IPS-18c (cell line): ENCODE measurements around the gene SCARB1.

Experiments used
- H3K4me3 ChIP-seq: 2 replicates; pipeline ENCODE4 v1.7.0; 2013; ENCODE audit warnings: low read depth, mild to moderate bottlenecking, low read length, moderate library complexity; ENCODE audit not compliant: insufficient read depth
- H3K9me3 ChIP-seq: one replicate; pipeline ENCODE4 v1.6.1; 2013; ENCODE audit warnings: mild to moderate bottlenecking, low read length, moderate library complexity; ENCODE audit not compliant: control insufficient read depth, insufficient read depth

SCARB1 gene

GRCh38 chr12:124777399-124778372 is 86.0 kb downstream of the SCARB1 start:
- Histone ChIP-seq H3K4me3 (no peak overlapping the region), H3K9me3 (no peaks in the 10 kb centered on the region)

GRCh38 chr12:124776125-124776513 is 87.5 kb downstream of the SCARB1 start:
- no peak overlapping the region for H3K4me3 ChIP-seq
- H3K9me3 ChIP-seq: no peaks in the 10 kb centered on the region

- Histone ChIP-seq H3K4me3 (no peak overlapping the region), H3K9me3 (no peaks in the 10 kb centered on the region)
Observed at GRCh38 chr12:124774462-124775167, 89.0 kb downstream of the SCARB1 start.

GRCh38 chr12:124774054-124774461 is 89.6 kb downstream of the SCARB1 start:
- Histone ChIP-seq H3K4me3 (no peak overlapping the region), H3K9me3 (no peaks in the 10 kb centered on the region)

- Histone ChIP-seq H3K4me3 (no peak overlapping the region), H3K9me3 (no peaks in the 10 kb centered on the region)
Observed at GRCh38 chr12:124772289-124773170, 91.1 kb downstream of the SCARB1 start.

- Histone ChIP-seq H3K9me3 (no peaks in the 10 kb centered on the region), H3K4me3 (no peak overlapping the region)
Observed at GRCh38 chr12:124771462-124772288, 92.0 kb downstream of the SCARB1 start.

GRCh38 chr12:124770728-124771127 is 92.9 kb downstream of the SCARB1 start:
- Histone ChIP-seq H3K4me3 (no peak overlapping the region), H3K9me3 (no peaks in the 10 kb centered on the region)

- Histone ChIP-seq H3K9me3 (no peaks in the 10 kb centered on the region), H3K4me3 (no peak overlapping the region)
Observed at GRCh38 chr12:124769881-124770512, 93.7 kb downstream of the SCARB1 start.

GRCh38 chr12:124769163-124769530 is 94.5 kb downstream of the SCARB1 start:
- Histone ChIP-seq H3K9me3 (no peaks in the 10 kb centered on the region), H3K4me3 (no peak overlapping the region)

GRCh38 chr12:124768452-124769162 is 95.1 kb downstream of the SCARB1 start:
- Histone ChIP-seq H3K9me3 (no peaks in the 10 kb centered on the region), H3K4me3 (no peak overlapping the region)

GRCh38 chr12:124767066-124767821 is 96.4 kb downstream of the SCARB1 start:
- H3K4me3 ChIP-seq: no peak overlapping the region
- peaks cover 4% of the 10 kb centered on the region for H3K9me3 ChIP-seq

- Histone ChIP-seq H3K9me3 (peaks cover 4% of the 10 kb centered on the region), H3K4me3 (no peak overlapping the region)
Observed at GRCh38 chr12:124766727-124767065, 97.0 kb downstream of the SCARB1 start.

GRCh38 chr12:124765581-124766489 is 97.8 kb downstream of the SCARB1 start:
- Histone ChIP-seq H3K4me3 (no peak overlapping the region), H3K9me3 (peaks cover 4% of the 10 kb centered on the region)

GRCh38 chr12:124764870-124765580 is 98.6 kb downstream of the SCARB1 start:
- no peak overlapping the region for H3K4me3 ChIP-seq

More at GRCh38 chr12:124764870-124765580, 98.6 kb downstream of the SCARB1 start:
- H3K9me3 ChIP-seq: peaks cover 4% of the 10 kb centered on the region
